Adrenal gland (tissue), 12 donors: Measurements from ENCODE around the gene AFMID. TPM values are rescaled to one million over a fixed set of nuclear protein-coding genes. Genes with fewer than 3 reads are reported as not detected.

Experiments used
- DNase-seq, 7 donors: peaks; one replicate each; pipeline ENCODE4 v3.0.0-alpha.2; 2019 to 2020
- H3K27ac ChIP-seq, 5 donors: fragments of 200-600 bp; sonication (generic) in 4 of 5; 1 replicate in 3 of 5; 2 replicates in 2 of 5; pipeline versions ENCODE4 v1.5.1 to v1.8.0; 2016 to 2020; ENCODE audit warnings: mild to moderate bottlenecking in 1 of 5
- H3K27me3 ChIP-seq: fragments of 200-600 bp; 2 replicates; pipeline ENCODE4 v1.8.0; 2021
- H3K36me3 ChIP-seq, 2 donors: fragments of 200-600 bp; replicated peaks in 1 of 2; 1 replicate in 1 of 2; 2 replicates in 1 of 2; pipeline versions ENCODE4 v1.5.1 to v1.8.0; 2018 to 2022
- H3K4me1 ChIP-seq, 2 donors: fragments of 200-600 bp; replicated peaks in 1 of 2; 1 replicate in 1 of 2; 2 replicates in 1 of 2; pipeline versions ENCODE4 v1.5.1 to v1.8.0; 2018 to 2021
- H3K4me3 ChIP-seq, 4 donors: fragments of 200-600 bp; sonication (generic) in 3 of 4; one replicate each; pipeline ENCODE4 v1.5.1; 2016 to 2018
- H3K9me3 ChIP-seq, 3 donors: fragments of 200-600 bp; sonication (generic) in 1 of 3; replicated peaks in 1 of 3; 1 replicate in 2 of 3; 2 replicates in 1 of 3; pipeline versions ENCODE4 v1.5.1 to v1.8.0; 2016 to 2021
- CTCF ChIP-seq, 6 experiments: fragments of 450-650 bp in 4 of 6; fragments of 200-600 bp in 2 of 6; sonication (generic) in 1 of 6; IDR thresholded peaks; 1 replicate in 5 of 6; 2 replicates in 1 of 6; pipeline versions ENCODE4 v1.5.1 to v1.8.0; 2016 to 2021; ENCODE audit warnings: antibody characterized with exemption in 6 of 6, mild to moderate bottlenecking in 2 of 6, moderate library complexity in 1 of 6
- POLR2A ChIP-seq, 2 donors: fragments of 450-650 bp; IDR thresholded peaks; one replicate each; pipeline ENCODE4 v1.6.1; 2017; ENCODE audit warnings: antibody characterized with exemption in 2 of 2, mild to moderate bottlenecking in 2 of 2, moderate library complexity in 1 of 2
- WGBS, 4 donors: extraction: QIAGEN DNeasy Blood & Tissue Kit in 2 of 4; methylation state at CpG; one replicate each; pipeline versions ENCODE4 v1.1.5 to v1.1.7; 2013 to 2017; 5-methylcytosine and 5-hydroxymethylcytosine counted together
- intact Hi-C, 2 donors: fragments of 100-400 bp; cut with DNase I; formaldehyde crosslinking; loops; one replicate each; pipeline versions ENCODE4 v1.14.1 to v1.15.0; 2022 to 2023
- polyA plus RNA-seq, 3 donors: library from polyadenylated mRNA; stranded (reverse); fragments of 200-250 nt in 2 of 3; fragments of 350-450 nt in 1 of 3; fragmentation: Illumina TruSeq in 1 of 3; extraction: RNeasy Lipid Tissue Mini Kit (QIAGEN cat#74804) in 1 of 3; gene quantifications; one replicate each; pipeline ENCODE4 v1.2.3, GENCODE V29; 2013 to 2014
- total RNA-seq, 9 donors: library from RNA; depleted of rRNA in 4 of 9; stranded (reverse); fragments of >200 nt in 4 of 9; fragments of 120-200 nt in 1 of 9; fragmentation: NEBNext Ultra II Directional in 1 of 9; extraction: Animal tissue kit (Norgen Biotek cat#: 25700) in 1 of 9; gene quantifications; one replicate each; pipeline versions ENCODE4 v1.1.0 to v1.2.4, GENCODE V29; 2013 to 2023
- donor health status: healthy with polysubstance abuse.
- donor health status: Bipolar disorder and iron deficiency.
- donor health status: DM: yes; HTN: yes; CAD: no.
- donor health status: DM: no; HTN: no; CAD: no.
- donor health status: DM: no; HTN: no; CAD: no.
- donor health status: DM: yes; HTN: yes; CAD: no.

The AFMID gene
- total and polyA plus RNA-seq, 12 donors, result 4.5 to 32.9 (median 16.9) TPM

- Histone ChIP-seq H3K27ac (no peak overlapping the region), H3K4me1 (peaks cover 5 to 6% of the 10 kb centered on the region in 2 donors), H3K36me3 (no peaks in the 10 kb centered on the region), H3K27me3 (no peaks in the 10 kb centered on the region), H3K9me3 (no peaks in the 10 kb centered on the region), H3K4me3 (peak overlapping the region in 1 of 4 donors; percentile 27)
- DNase-seq, result no peak
- 17 to 33% (median 18%) methylated on average over 4 to 5 of the region's 5 CpGs for WGBS, 4 donors
- intact Hi-C loops, result no loop called here
- no peak for TF ChIP-seq CTCF (IDR thresholded peaks at IDR 0.05)
- no peak for TF ChIP-seq POLR2A (IDR thresholded peaks at IDR 0.05)
Measured at GRCh38 chr17:78214706-78215061, 27.5 kb downstream of the AFMID start.

GRCh38 chr17:78219396-78220150 lies 32.4 kb downstream of the AFMID start:
- H3K9me3 ChIP-seq, result no peaks in the 10 kb centered on the region
- H3K4me1 ChIP-seq, result peaks cover under 1 to 1% of the 10 kb centered on the region in 2 donors
- H3K27ac ChIP-seq, result no peak overlapping the region
- no peaks in the 10 kb centered on the region for H3K27me3 ChIP-seq
- TF ChIP-seq CTCF (IDR thresholded peaks at IDR 0.05) (no peak), POLR2A (IDR thresholded peaks at IDR 0.05) (no peak)
- 93 to 96% (median 94%) methylated on average over 9 to 11 of the region's 11 CpGs for WGBS, 4 donors
- DNase-seq, result no peak
- no peak overlapping the region for H3K4me3 ChIP-seq
- intact Hi-C loops, result no loop called here
- H3K36me3 ChIP-seq, result no peaks in the 10 kb centered on the region

- no peak for DNase-seq
- H3K36me3 ChIP-seq, result no peaks in the 10 kb centered on the region
- H3K4me3 ChIP-seq, result no peak overlapping the region
- H3K9me3 ChIP-seq, result no peaks in the 10 kb centered on the region
- 78 to 87% (median 83%) methylated on average over 4 of the region's 4 CpGs for WGBS, 4 donors
- H3K4me1 ChIP-seq, result no peaks in the 10 kb centered on the region
- TF ChIP-seq CTCF (IDR thresholded peaks at IDR 0.05) (no peak), POLR2A (IDR thresholded peaks at IDR 0.05) (no peak)
- intact Hi-C loops, result no loop called here
- peak overlapping the region in 2 of 5 donors; percentile 54 to 60 for H3K27ac ChIP-seq
- no peaks in the 10 kb centered on the region for H3K27me3 ChIP-seq
Measured at GRCh38 chr17:78223061-78223460, 35.9 kb downstream of the AFMID start.

- no peak overlapping the region for H3K4me3 ChIP-seq
- no peaks in the 10 kb centered on the region for H3K4me1 ChIP-seq
- no peaks in the 10 kb centered on the region for H3K9me3 ChIP-seq
- no peak for DNase-seq
- TF ChIP-seq POLR2A (IDR thresholded peaks at IDR 0.05) (no peak), CTCF (IDR thresholded peaks at IDR 0.05) (no peak)
- H3K27ac ChIP-seq, result peak overlapping the region in 2 of 5 donors; percentile 29 to 60
- intact Hi-C loops, result no loop called here
- no peaks in the 10 kb centered on the region for H3K36me3 ChIP-seq
- 86 to 89% (median 87%) methylated on average over 3 of the region's 3 CpGs for WGBS, 4 donors
- H3K27me3 ChIP-seq, result no peaks in the 10 kb centered on the region
Measured at GRCh38 chr17:78223765-78224164, 36.6 kb downstream of the AFMID start.
